ENCODE results near the gene PLPP7.
A peak's percentile ranks its signal among the peaks of the same experiment; 100 is the strongest.

The PLPP7 gene

DNA sequence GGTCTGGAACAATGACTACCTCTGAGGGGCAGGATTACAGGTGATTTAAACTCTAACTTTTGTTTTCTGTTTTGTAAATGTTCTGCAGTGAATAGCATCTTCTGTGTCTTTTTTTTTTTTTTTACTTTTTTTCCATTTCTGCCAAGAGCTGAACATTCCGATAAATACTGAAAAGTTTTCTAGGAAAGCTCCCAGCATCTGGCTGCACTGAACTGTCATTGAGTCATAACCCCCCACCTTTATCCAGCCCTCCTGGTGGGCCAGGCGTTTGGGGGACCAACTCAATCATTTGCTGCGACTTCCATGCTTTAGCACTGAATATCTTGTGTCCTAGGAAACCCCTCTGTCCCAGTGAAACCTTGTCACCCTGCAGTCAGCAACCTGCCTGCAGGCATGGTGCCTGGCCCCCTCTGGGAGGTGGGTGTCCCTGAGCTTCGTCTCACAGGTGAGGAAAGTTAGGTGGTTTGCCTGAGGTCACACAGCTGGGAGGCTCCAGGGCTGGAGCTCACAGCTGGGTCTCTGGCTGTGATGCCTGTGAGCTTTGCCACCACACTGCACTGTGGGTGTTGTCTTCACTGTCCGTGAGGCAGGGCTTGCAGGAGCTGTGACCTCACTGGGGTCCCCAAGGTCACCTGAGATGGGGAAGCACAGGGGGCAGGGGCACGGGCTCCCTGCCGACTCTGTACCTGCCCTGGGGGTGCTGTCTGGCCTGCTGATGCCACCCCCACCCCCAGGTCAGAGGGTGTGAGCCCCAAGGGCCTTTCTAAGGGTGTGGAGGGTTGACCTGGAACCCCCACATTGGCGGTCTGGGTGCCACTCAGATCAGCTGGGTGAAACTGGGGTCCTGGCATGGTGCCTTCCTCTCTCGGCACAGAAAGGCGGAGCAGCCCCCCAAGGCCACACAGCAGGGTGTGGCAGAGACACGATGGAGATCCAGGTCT, 14.1 kb downstream of the PLPP7 start:
- no peak for DNase-seq (ENCODE audit: low read depth)

DNA sequence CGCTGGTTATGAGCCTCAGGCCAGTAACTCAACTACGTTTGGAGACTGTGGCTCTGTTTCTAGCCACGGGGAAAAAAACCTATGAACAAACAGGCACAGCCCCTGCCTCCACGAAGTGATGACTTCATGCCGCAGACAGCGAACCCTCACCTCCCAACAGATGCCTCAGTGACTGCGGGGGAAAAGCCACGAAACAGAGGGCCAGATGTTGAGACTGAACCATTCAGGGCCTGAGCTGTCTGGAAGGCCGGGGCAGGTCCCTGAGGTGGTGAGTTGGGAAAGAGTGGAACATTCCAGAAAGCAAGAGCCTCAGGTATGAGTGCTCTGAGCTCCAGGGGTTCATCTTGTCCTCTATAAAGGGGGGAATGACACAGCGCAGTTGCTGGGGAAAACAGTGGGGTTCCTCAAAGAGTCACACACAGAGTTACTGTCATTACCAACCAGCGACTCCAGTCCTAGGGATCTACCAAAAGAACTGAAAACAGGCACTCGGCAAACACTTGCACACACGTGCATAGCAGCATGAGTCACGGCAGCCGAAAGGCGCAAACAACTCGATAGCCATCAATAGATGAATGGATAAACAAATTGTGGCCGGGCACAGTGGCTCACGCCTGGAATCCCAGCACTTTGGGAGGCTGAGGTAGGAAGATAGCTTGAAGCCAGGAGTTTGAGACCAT, 15.3 kb downstream of the PLPP7 start:
- DNase-seq (ENCODE audit: low read depth) = no peak

GRCh38 chr9:131306397-131307004, 17.0 kb downstream of the PLPP7 start:
- no peak for DNase-seq (ENCODE audit: low read depth)

GRCh38 chr9:131307974-131308373, 18.5 kb downstream of the PLPP7 start:
- DNase-seq (ENCODE audit: low read depth) = no peak

DNA sequence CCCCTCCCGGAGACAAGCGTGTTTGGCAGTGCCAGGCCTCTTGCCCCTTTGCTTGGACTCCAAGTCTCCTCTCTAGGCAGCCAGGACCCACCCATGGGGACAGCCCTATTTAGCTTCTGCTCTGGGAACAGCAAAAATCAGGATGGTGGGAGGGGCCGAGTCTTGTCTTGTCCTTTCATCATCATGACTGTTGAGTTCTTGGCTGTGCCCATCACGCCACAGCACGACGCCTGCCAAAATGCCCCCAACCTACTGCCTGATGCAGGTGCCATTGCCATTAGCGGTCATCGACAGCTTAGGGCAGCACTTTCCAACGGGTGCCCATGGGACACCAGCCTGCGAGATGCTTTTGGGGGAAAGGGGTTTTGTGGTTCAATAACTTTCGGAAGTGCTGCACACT, 18.9 kb downstream of the PLPP7 start:
- DNase-seq (ENCODE audit: low read depth) = no peak

DNA sequence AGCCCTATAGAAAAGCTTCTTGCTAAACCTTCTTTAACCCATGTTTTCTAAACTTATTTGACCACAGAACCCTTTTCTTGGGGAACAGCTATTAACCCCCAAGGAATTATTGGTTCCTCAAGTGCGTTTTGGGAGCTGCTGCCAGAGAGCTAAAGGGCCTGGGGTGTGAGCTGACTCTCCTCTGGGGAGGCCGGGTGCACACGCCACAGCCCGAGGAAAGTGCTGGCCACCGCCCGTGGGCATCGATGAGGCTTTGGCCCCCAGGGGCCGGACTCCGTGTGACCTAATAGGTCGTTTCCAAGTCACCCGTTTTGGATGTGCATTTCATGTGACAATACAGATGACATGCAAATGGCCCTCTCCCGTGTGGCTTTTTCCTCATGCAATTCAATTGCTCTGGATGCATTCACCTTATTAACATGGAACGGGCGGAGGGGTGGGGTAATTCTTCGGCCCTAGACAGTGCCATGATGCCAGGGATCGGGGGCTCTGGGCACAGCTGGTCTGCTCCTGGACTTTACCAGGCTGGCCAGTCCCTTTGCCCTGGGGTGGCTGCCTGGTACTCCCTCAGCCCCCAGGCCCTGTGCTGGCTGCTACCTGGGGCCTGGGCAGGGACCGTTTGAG, 19.5 kb downstream of the PLPP7 start:
- DNase-seq (ENCODE audit: low read depth) = no peak

GRCh38 chr9:131309530-131310276, 20.2 kb downstream of the PLPP7 start:
- no peak for DNase-seq (ENCODE audit: low read depth)

DNA sequence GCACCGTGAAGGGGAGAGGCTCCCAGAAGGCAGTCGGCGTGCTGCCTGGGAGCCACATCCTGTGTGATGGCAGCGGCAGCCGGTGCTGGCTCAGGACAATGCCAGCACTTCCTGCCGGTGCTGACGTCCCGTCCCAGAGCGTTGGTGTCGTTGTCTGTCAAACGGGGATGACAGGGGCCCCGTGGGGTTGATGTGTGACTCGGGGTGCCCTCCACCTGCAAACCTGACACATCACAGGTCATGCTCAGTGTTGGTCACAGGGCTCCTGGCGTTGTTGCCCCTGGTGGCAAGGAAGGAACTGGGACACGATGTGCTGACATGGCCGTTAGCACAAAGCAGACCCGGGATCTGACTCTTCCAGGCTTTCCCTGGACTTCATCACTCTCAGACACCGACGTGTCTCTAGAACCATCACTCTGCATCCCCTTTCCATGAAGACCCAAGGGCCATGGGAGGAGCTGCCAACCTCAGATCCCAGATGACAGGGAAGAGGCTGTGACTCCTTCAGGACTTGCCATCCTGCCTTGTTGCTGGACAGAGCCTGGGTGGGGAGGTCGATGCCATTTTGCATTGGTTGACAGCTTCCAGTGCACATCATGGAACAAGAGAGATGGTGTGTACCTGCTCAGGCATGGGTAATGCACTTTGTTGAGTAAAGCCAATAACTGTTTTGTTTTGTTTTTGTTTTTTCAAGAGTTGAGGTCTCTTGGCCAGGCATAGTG, 21.5 kb downstream of the PLPP7 start:
- peak; percentile 44 for DNase-seq (ENCODE audit: low read depth)

GRCh38 chr9:131312246-131312645, 22.7 kb downstream of the PLPP7 start:
- no peak for DNase-seq (ENCODE audit: low read depth)

GRCh38 chr9:131312822-131313770, 23.6 kb downstream of the PLPP7 start:
- DNase-seq (ENCODE audit: low read depth) = no peak

DNA sequence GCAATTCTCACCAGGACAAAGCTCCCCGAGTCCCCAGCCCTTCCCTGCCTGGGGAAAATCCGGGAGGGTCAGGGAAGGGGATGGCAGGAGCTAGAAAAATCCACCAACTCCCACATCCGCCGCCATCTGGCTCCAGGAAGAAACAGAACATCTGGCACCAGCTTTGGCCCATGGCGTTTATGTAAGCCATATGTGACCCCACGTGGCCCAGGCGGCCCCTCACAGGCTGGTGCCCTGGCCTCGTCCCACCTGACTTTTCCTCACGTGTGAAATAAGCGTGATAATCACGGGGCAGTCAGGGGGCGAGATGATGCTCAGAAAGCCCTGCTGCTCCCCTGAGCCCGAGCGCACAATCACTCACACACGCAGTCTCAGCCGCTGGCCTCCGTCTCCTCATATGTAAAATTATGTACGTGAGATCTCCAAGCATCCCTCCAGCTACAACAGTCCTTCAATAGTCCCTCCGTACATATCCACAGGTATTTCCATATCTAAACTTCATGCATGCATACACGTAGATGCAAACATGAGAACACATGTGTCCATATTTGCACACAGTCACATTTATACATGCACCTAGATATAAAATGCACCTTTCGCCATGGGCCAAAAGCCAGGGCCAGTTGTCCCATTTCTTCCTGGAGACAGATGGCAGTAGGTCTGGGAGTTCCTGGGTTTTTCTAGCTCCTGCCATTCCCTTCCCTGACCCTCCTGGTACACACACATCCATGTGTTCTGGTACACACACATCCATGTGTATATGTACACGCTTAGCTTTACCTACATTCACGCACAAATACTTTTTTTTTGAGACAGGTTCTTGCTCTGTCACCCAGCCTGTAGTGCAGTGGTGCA, 28.9 kb downstream of the PLPP7 start:
- no peak for DNase-seq (ENCODE audit: low read depth)

- DNase-seq (ENCODE audit: low read depth) = no peak
Measured at GRCh38 chr9:131319486-131319885, 30.0 kb downstream of the PLPP7 start.

DNA sequence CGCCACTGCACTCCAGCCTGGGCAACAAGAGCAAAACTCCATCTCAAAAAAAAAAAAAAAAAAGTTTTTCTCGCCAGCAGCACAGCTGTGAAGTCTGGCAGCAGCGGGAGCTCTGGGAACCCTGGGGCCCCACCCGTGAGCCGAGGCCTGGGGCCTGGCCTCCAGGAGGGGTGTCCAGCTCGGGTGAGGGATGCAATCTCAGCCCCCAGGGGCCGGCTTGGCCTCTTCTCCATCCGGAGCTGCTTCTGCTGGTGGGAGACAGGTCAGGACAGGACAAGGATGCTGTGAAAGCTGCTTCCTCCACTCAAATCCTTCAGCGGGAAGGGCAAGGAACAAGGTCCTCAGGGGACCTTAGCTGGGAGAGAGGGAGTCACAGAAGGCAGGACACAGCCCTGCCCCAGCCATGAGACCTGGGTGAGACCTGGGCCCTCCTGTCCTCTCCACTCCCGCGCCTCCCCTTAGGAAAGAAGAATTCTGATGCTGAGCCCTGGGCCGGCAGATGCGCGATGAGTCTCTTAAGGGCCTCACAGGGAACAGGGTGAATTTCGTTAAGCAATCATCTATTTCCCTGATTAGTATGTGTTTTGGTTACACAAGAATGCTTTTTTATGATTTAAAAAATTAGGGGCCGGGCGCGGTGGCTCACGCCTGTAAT, 30.6 kb downstream of the PLPP7 start:
- no peak for DNase-seq (ENCODE audit: low read depth)

GRCh38 chr9:131323629-131324028, 34.1 kb downstream of the PLPP7 start:
- no peak for DNase-seq (ENCODE audit: low read depth)

- DNase-seq (ENCODE audit: low read depth) = no peak
Measured at GRCh38 chr9:131324736-131325679, 35.5 kb downstream of the PLPP7 start.

DNA sequence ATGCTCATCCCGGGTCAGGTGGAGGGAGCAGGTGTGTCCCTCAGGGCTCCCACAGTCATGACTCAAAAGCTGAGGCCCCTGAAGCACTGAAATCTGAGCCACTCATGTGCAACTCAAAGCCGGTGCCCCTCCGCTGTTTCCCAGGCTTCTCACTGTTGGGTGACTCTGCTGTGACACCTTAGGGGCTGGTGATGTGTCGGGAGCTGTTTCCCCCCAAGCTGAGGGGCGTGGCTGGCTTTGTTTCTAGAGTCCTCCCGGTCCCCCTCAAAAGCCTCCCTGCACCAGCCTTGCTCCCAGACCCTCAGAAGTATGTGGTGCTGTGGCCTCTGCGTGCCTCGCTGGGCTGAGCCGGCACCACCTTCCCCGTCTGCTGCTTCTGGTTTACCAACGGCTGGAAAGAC, 39.7 kb downstream of the PLPP7 start:
- DNase-seq (ENCODE audit: low read depth) = no peak
